ENCODE results near the gene C1QL2. TPM values are rescaled to one million over a fixed set of nuclear protein-coding genes. Genes with fewer than 3 reads are reported as not detected.

The C1QL2 gene
- total RNA-seq, 1 experiment from 2014 or later: 0.81 TPM

- H3K4ac ChIP-seq (ENCODE audit: low read depth, low read length): no peak overlapping the region
- Mint-ChIP-seq H3K27me3 (ENCODE audit: low read depth) (peaks cover 14% of the 10 kb centered on the region), H3K27ac (no peak overlapping the region)
Observed at GRCh38 chr2:119108186-119108585, 50.4 kb downstream of the C1QL2 start.

More at GRCh38 chr2:119108186-119108585, 50.4 kb downstream of the C1QL2 start:
- DNase-seq: no peak
- Histone ChIP-seq H3K9me3 (ENCODE audit: control insufficient read depth, low read depth, low read length) (no peaks in the 10 kb centered on the region), H3K9ac (ENCODE audit: extremely low read depth, insufficient read length, low read length) (no peak overlapping the region), H3K4me1 (ENCODE audit: insufficient read depth, low read length) (peaks cover 10% of the 10 kb centered on the region; the same call in 1 of the 2 replicates), H2AK5ac (ENCODE audit: insufficient read length, low read length) (no peak overlapping the region), H3K79me1 (ENCODE audit: insufficient read depth, low read depth, low read length, poor library complexity, severe bottlenecking) (no peaks in the 10 kb centered on the region), H2BK5ac (ENCODE audit: insufficient read length, low read length) (no peak overlapping the region), H3K27me3 (ENCODE audit: insufficient read depth, low read length) (no peaks in the 10 kb centered on the region), H3K79me2 (ENCODE audit: insufficient read depth, low read length) (no peaks in the 10 kb centered on the region), H4K5ac (ENCODE audit: insufficient read length, low read depth, low read length) (no peak overlapping the region), H2BK15ac (ENCODE audit: low read depth, low read length) (no peak overlapping the region), H4K91ac (ENCODE audit: insufficient read length, low read depth, low read length) (no peak overlapping the region), H3K4me2 (ENCODE audit: insufficient read depth, insufficient read length, low read length) (no peak overlapping the region), H3K56ac (ENCODE audit: insufficient read length, low read depth, low read length) (no peak overlapping the region), H3K23ac (ENCODE audit: insufficient read length, low read depth, low read length) (no peak overlapping the region), H2BK20ac (ENCODE audit: low read depth, low read length, poor library complexity, severe bottlenecking) (no peak overlapping the region), H2AFZ (ENCODE audit: low read length) (no peak overlapping the region), H3K27ac (ENCODE audit: insufficient read length, low read depth, low read length) (no peak overlapping the region), H3T11ph (ENCODE audit: low read length) (no peak overlapping the region), H3K18ac (ENCODE audit: insufficient read length, low read depth, low read length) (no peak overlapping the region), H3K23me2 (ENCODE audit: insufficient read length, low read depth, low read length, poor library complexity, severe bottlenecking) (no peaks in the 10 kb centered on the region), H2BK120ac (ENCODE audit: low read depth, low read length, poor library complexity, severe bottlenecking) (no peak overlapping the region), H3K14ac (ENCODE audit: insufficient read depth, low read length) (no peak overlapping the region), H4K20me1 (ENCODE audit: control insufficient read depth, insufficient read depth, insufficient read length) (no peaks in the 10 kb centered on the region), H4K8ac (replicated peaks; ENCODE audit: insufficient read length, low read depth, low read length) (no peak overlapping the region), H2BK12ac (ENCODE audit: insufficient read length, low read depth, low read length) (no peak overlapping the region)
- H3K36me3 Mint-ChIP-seq (ENCODE audit: insufficient read depth in 1 of 3, low read depth in 3 of 3): peaks cover 9 to 20% (median 13%) of the 10 kb centered on the region in 3 experiments
- whole genome bisulfite sequencing (ENCODE audit: extremely low coverage, insufficient read length, low lambda C conversion rate): no CpG with 5 or more reads among the region's 3 CpGs
- TF ChIP-seq CTCF (conservative IDR thresholded peaks at IDR 0.05): no peak
- H3K9me3 Mint-ChIP-seq: peaks cover 19 to 20% of the 10 kb centered on the region in 2 experiments
- H3K4me1 Mint-ChIP-seq: peaks cover 28 to 31% of the 10 kb centered on the region in 2 experiments
- H3K4me3 Mint-ChIP-seq: no peak overlapping the region
